GM12878 (cell line): ENCODE results near the gene CFAP65. TPM values are rescaled to one million over a fixed set of nuclear protein-coding genes. Genes with fewer than 3 reads are reported as not detected.
A peak's percentile ranks its signal among the peaks of the same experiment; 100 is the strongest.

Experiments used
- microRNA counts: library from miRNA; unstranded; fragments of <30 nt; microRNA quantifications from one replicate; lab custom pipeline; 2016
- microRNA-seq: library from miRNA; unstranded; fragments of <30 nt; microRNA quantifications from one replicate; pipeline ENCODE4, GENCODE V29; 2018
- polyA plus RNA-seq, 11 experiments: library from polyadenylated mRNA; depleted of rRNA in 4 of 11; unstranded in 6 of 11; stranded (reverse) in 5 of 11; fragments of >200 nt; fragmentation: Nextera tagmentation in 4 of 11; fragmentation: Illumina TruSeq in 1 of 11; extraction: Ambion mirVana in 4 of 11; extraction: Trizol in 1 of 11; gene quantifications; 1 replicate in 1 of 11; 2 replicates in 10 of 11; pipeline versions ENCODE4 v1.2.1 to v1.2.3, GENCODE V29; 2011 to 2016; ENCODE audit warnings: inconsistent platforms in 2 of 11, missing spikeins in 2 of 11, low read depth in 1 of 11
- small RNA-seq: library from RNA; depleted of rRNA; stranded (forward); fragments of <200 nt; gene quantifications from one replicate; pipeline ENCODE3, GENCODE V24; 2014
- total RNA-seq, 4 experiments: library from RNA; depleted of rRNA in 3 of 4; stranded (reverse); fragments of >200 nt in 3 of 4; fragmentation: Illumina TruSeq in 1 of 4; extraction: Trizol in 1 of 4; gene quantifications; 2 replicates each; pipeline versions ENCODE4 v1.2.1 to v1.2.3, GENCODE V29; 2013 to 2021

Gene CFAP65
- total and polyA plus RNA-seq, 10 of the 15 experiments (the other 5 are each of a cell fraction or from before 2014, with no cell fraction given): not detected

MicroRNA genes within 50 kb of the gene (microRNA counts, 767-probe panel; counts per million panel counts)
- 1,346 counts per million, percentile 48 among the panel's probes with 10 or more counts for microRNA hsa-miR-3131 (lab: Ali Mortazavi, UCI)
- 1,705 counts per million, percentile 66 among the panel's probes with 10 or more counts for microRNA hsa-miR-375 (lab: Ali Mortazavi, UCI)

Small RNA genes lying within 50 kb of the gene (microRNA-seq; reads per million reads assigned to microRNA genes)
- gene MIR3131: not detected
- 134 reads per million, percentile 77 among the genes with 10 or more reads in this experiment for gene MIR375

Small RNA genes lying within 50 kb of the gene (small RNA-seq; reads per million reads assigned to genes)
- gene MIR3131 (not detected), gene MIR375 (1.1 reads per million, percentile 36 among the genes with 10 or more reads in this experiment)

Other genes with a start within 250 kb of the CFAP65 start
Only the 7 nearest of the 20 such genes appear.
- not detected in 2 replicates for gene CDK5R2, start 81.8 kb downstream of the CFAP65 start, total RNA-seq (2014; rRNA removed)
- not detected in 2 replicates for gene CDK5R2, start 81.8 kb downstream of the CFAP65 start, total RNA-seq (2014; rRNA removed; fragmentation: Illumina TruSeq; extraction: Trizol)
- not detected in 2 replicates for gene CDK5R2, start 81.8 kb downstream of the CFAP65 start, total RNA-seq (2021)
- not detected in 2 replicates for gene CDK5R2, start 81.8 kb downstream of the CFAP65 start, polyA plus RNA-seq (2011; rRNA removed)
- gene CDK5R2, start 81.8 kb downstream of the CFAP65 start, polyA plus RNA-seq (2014; fragmentation: Illumina TruSeq; extraction: Trizol): not detected in 2 replicates
- not detected for gene CDK5R2, start 81.8 kb downstream of the CFAP65 start, polyA plus RNA-seq (2014; fragmentation: Nextera tagmentation; extraction: Ambion mirVana)
- not detected in 2 replicates for gene CDK5R2, start 81.8 kb downstream of the CFAP65 start, polyA plus RNA-seq (2014; rRNA removed)
- gene CDK5R2, start 81.8 kb downstream of the CFAP65 start, polyA plus RNA-seq (2016; fragmentation: Nextera tagmentation; extraction: Ambion mirVana): not detected
- not detected in 2 replicates for gene FEV, start 56.3 kb downstream of the CFAP65 start, total RNA-seq (2014; rRNA removed)
- not detected in 2 replicates for gene FEV, start 56.3 kb downstream of the CFAP65 start, total RNA-seq (2014; rRNA removed; fragmentation: Illumina TruSeq; extraction: Trizol)
- gene FEV, start 56.3 kb downstream of the CFAP65 start, total RNA-seq (2021): not detected in 2 replicates
- not detected in 2 replicates for gene FEV, start 56.3 kb downstream of the CFAP65 start, polyA plus RNA-seq (2011; rRNA removed)
- gene FEV, start 56.3 kb downstream of the CFAP65 start, polyA plus RNA-seq (2014; fragmentation: Illumina TruSeq; extraction: Trizol): not detected in 2 replicates
- not detected for gene FEV, start 56.3 kb downstream of the CFAP65 start, polyA plus RNA-seq (2014; fragmentation: Nextera tagmentation; extraction: Ambion mirVana)
- gene FEV, start 56.3 kb downstream of the CFAP65 start, polyA plus RNA-seq (2014; rRNA removed): not detected in 2 replicates
- gene FEV, start 56.3 kb downstream of the CFAP65 start, polyA plus RNA-seq (2016; fragmentation: Nextera tagmentation; extraction: Ambion mirVana): not detected
- not detected in 2 replicates for gene CRYBA2, start 48.1 kb downstream of the CFAP65 start, total RNA-seq (2014; rRNA removed)
- gene CRYBA2, start 48.1 kb downstream of the CFAP65 start, total RNA-seq (2014; rRNA removed; fragmentation: Illumina TruSeq; extraction: Trizol): not detected in 2 replicates
- gene CRYBA2, start 48.1 kb downstream of the CFAP65 start, total RNA-seq (2021): not detected in 2 replicates
- gene CRYBA2, start 48.1 kb downstream of the CFAP65 start, polyA plus RNA-seq (2011; rRNA removed): not detected in 2 replicates
- gene CRYBA2, start 48.1 kb downstream of the CFAP65 start, polyA plus RNA-seq (2014; fragmentation: Illumina TruSeq; extraction: Trizol): not detected in 2 replicates
- not detected for gene CRYBA2, start 48.1 kb downstream of the CFAP65 start, polyA plus RNA-seq (2014; fragmentation: Nextera tagmentation; extraction: Ambion mirVana)
- gene CRYBA2, start 48.1 kb downstream of the CFAP65 start, polyA plus RNA-seq (2014; rRNA removed): not detected in 2 replicates
- not detected for gene CRYBA2, start 48.1 kb downstream of the CFAP65 start, polyA plus RNA-seq (2016; fragmentation: Nextera tagmentation; extraction: Ambion mirVana)
- gene IHH, start 19.4 kb upstream of the CFAP65 start, total RNA-seq (2014; rRNA removed): not detected in 2 replicates
- not detected in 2 replicates for gene IHH, start 19.4 kb upstream of the CFAP65 start, total RNA-seq (2014; rRNA removed; fragmentation: Illumina TruSeq; extraction: Trizol)
- gene IHH, start 19.4 kb upstream of the CFAP65 start, total RNA-seq (2021): not detected in 2 replicates
- not detected in 2 replicates for gene IHH, start 19.4 kb upstream of the CFAP65 start, polyA plus RNA-seq (2011; rRNA removed)
- not detected in 2 replicates for gene IHH, start 19.4 kb upstream of the CFAP65 start, polyA plus RNA-seq (2014; fragmentation: Illumina TruSeq; extraction: Trizol)
- gene IHH, start 19.4 kb upstream of the CFAP65 start, polyA plus RNA-seq (2014; fragmentation: Nextera tagmentation; extraction: Ambion mirVana): not detected
- 0.04 TPM in 1 of 2 replicates, not detected in the other for gene IHH, start 19.4 kb upstream of the CFAP65 start, polyA plus RNA-seq (2014; rRNA removed)
- not detected for gene IHH, start 19.4 kb upstream of the CFAP65 start, polyA plus RNA-seq (2016; fragmentation: Nextera tagmentation; extraction: Ambion mirVana)
- 15.6 and 16.0 TPM in 2 replicates for gene NHEJ1, start 119.3 kb upstream of the CFAP65 start, total RNA-seq (2014; rRNA removed)
- gene NHEJ1, start 119.3 kb upstream of the CFAP65 start, total RNA-seq (2014; rRNA removed; fragmentation: Illumina TruSeq; extraction: Trizol): 11.3 and 12.3 TPM in 2 replicates
- gene NHEJ1, start 119.3 kb upstream of the CFAP65 start, total RNA-seq (2021): 11.3 and 13.8 TPM in 2 replicates
- 15.7 and 17.7 TPM in 2 replicates for gene NHEJ1, start 119.3 kb upstream of the CFAP65 start, polyA plus RNA-seq (2011; rRNA removed)
- 15.3 and 16.5 TPM in 2 replicates for gene NHEJ1, start 119.3 kb upstream of the CFAP65 start, polyA plus RNA-seq (2014; fragmentation: Illumina TruSeq; extraction: Trizol)
- gene NHEJ1, start 119.3 kb upstream of the CFAP65 start, polyA plus RNA-seq (2014; fragmentation: Nextera tagmentation; extraction: Ambion mirVana): 10 to 100 TPM; 17.8 to 20.2 TPM
- 11.8 and 13.8 TPM in 2 replicates for gene NHEJ1, start 119.3 kb upstream of the CFAP65 start, polyA plus RNA-seq (2014; rRNA removed)
- 10 to 100 TPM; 17.4 TPM for gene NHEJ1, start 119.3 kb upstream of the CFAP65 start, polyA plus RNA-seq (2016; fragmentation: Nextera tagmentation; extraction: Ambion mirVana)
- gene SLC23A3, start 128.5 kb upstream of the CFAP65 start, total RNA-seq (2014; rRNA removed): 0.40 and 0.82 TPM in 2 replicates
- gene SLC23A3, start 128.5 kb upstream of the CFAP65 start, total RNA-seq (2014; rRNA removed; fragmentation: Illumina TruSeq; extraction: Trizol): 0.41 and 0.45 TPM in 2 replicates
- 0.37 and 1.0 TPM in 2 replicates for gene SLC23A3, start 128.5 kb upstream of the CFAP65 start, total RNA-seq (2021)
- 0.52 and 0.54 TPM in 2 replicates for gene SLC23A3, start 128.5 kb upstream of the CFAP65 start, polyA plus RNA-seq (2011; rRNA removed)
- 0.37 and 0.52 TPM in 2 replicates for gene SLC23A3, start 128.5 kb upstream of the CFAP65 start, polyA plus RNA-seq (2014; fragmentation: Illumina TruSeq; extraction: Trizol)
- under 1 TPM in 1 of 2 experiments, not detected in 1; 0.07 TPM for gene SLC23A3, start 128.5 kb upstream of the CFAP65 start, polyA plus RNA-seq (2014; fragmentation: Nextera tagmentation; extraction: Ambion mirVana)
- 0.44 and 0.69 TPM in 2 replicates for gene SLC23A3, start 128.5 kb upstream of the CFAP65 start, polyA plus RNA-seq (2014; rRNA removed)
- under 1 TPM; 0.19 to 0.26 TPM for gene SLC23A3, start 128.5 kb upstream of the CFAP65 start, polyA plus RNA-seq (2016; fragmentation: Nextera tagmentation; extraction: Ambion mirVana)
- 43.5 and 46.4 TPM in 2 replicates for gene CNPPD1, start 135.4 kb upstream of the CFAP65 start, total RNA-seq (2014; rRNA removed)
- 23.1 and 24.2 TPM in 2 replicates for gene CNPPD1, start 135.4 kb upstream of the CFAP65 start, total RNA-seq (2014; rRNA removed; fragmentation: Illumina TruSeq; extraction: Trizol)
- gene CNPPD1, start 135.4 kb upstream of the CFAP65 start, total RNA-seq (2021): 64.1 and 67.8 TPM in 2 replicates
- gene CNPPD1, start 135.4 kb upstream of the CFAP65 start, polyA plus RNA-seq (2011; rRNA removed): 21.4 and 41.8 TPM in 2 replicates
- gene CNPPD1, start 135.4 kb upstream of the CFAP65 start, polyA plus RNA-seq (2014; fragmentation: Illumina TruSeq; extraction: Trizol): 17.1 and 31.9 TPM in 2 replicates
- 10 to 100 TPM; 12.2 to 24.2 TPM for gene CNPPD1, start 135.4 kb upstream of the CFAP65 start, polyA plus RNA-seq (2014; fragmentation: Nextera tagmentation; extraction: Ambion mirVana)
- 45.0 and 50.6 TPM in 2 replicates for gene CNPPD1, start 135.4 kb upstream of the CFAP65 start, polyA plus RNA-seq (2014; rRNA removed)
- 10 to 100 TPM; 81.2 to 86.6 TPM for gene CNPPD1, start 135.4 kb upstream of the CFAP65 start, polyA plus RNA-seq (2016; fragmentation: Nextera tagmentation; extraction: Ambion mirVana)